Embryonic facial prominence (tissue), 1 donor: Measurements from ENCODE around the gene MAPK4.
"Not testable (repeated sequence)": the region's sequence is repeated elsewhere in the genome, so short reads cannot be mapped to it uniquely, and the experiment has no call there.

ENCODE experiments used
- DNase-seq: peaks from one replicate; pipeline ENCODE4 v3.0.0-alpha.2; 2016; ENCODE audit errors: extremely low spot score

The MAPK4 gene

DNA sequence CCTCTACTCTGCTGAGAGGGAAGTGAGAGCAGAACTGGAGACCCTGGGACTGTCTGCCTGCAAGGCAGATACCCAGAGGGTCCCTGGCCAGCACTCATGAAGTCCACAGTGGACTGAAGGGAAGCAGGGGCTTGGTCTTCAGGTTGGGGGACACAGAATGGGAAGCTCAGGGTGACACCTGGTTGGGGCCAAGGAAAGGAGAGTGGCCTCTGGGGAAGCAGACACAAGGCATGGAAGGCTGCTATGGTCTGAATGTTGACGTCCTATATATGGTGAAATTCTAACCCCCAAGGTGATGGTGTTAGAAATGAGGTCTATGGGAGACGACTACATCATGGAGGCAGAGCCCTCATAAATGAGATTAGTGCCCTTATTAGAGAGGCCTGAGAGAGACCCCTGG is 190.7 kb downstream of the MAPK4 start:
- DNase-seq = no peak

DNA sequence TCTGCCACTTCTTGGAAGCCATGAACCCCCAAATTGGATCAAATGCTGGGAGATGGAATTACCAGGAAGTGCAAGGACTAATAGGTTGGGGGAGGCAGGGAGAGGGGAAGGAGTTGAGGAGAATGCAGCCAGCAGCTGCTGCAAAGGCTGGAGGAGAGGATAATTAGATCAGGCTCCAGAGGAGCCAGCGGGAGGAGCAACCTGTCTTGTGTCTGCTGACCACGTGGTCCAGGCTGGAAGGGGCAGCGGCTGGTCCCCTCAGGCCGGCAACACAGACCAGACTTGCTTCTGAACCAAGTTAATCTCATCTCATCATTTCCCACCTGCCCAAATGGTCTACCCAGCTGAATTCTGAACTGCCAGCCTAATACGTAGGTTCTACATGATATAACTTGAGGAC is 191.6 kb downstream of the MAPK4 start:
- DNase-seq = no peak

DNA sequence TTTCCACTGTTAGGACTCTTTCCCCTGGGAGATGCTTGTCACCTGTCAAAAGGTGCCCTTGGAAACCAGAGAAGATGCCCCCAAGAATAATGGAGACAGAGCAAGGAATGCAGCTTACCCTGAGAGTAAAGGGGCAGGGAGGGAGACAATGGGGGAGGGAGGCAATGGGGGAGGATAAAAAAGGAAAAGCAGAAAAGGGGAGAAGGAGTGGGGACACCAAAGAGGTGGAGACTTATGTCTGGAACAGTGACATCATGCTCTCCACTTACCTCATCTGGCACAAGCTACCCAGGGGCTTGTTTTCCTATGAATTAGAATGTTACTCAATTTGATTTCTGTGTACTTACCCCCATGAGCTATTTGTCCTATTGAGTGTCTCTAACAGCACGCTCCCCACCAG is 192.1 kb downstream of the MAPK4 start:
- DNase-seq = no peak

DNA sequence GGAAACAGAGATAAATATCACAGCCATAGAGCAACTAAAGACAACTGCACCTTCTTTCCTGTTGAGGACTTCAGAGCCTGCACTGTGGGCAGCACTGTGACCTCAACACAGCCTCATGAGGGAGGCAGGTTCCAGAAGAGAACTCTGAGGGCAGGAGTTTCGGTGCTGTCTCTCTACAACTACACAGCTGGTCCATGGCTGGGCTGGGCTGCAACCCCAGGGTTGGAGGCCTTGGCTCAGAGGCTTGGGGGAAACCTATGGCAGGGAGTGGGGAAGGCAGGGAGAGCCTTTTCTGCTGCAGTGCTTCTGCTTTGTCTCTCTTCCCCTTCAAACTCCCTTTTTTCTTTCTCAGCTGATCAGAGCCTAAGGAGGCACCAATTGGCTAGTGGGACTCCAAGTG is 193.4 kb downstream of the MAPK4 start:
- no peak for DNase-seq

DNA sequence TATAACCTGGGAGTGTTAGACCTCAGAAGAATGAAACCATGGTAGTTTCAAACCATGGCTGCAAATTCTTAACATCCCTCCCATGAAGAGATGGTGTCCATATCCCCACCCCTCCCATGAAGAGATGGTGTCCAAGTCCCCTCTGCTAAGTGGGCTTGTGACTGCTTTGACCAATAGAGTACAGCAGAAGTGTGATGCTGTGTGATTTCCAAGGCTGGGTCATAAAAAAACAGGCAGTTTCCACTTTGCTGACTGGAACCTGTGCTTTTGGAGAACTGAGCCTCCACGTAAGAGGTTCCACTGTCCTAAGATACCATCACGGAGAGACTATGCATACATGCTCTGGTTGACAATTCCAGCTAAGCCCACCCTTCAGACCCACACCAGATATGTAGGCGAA is 194.4 kb downstream of the MAPK4 start:
- no peak for DNase-seq

DNA sequence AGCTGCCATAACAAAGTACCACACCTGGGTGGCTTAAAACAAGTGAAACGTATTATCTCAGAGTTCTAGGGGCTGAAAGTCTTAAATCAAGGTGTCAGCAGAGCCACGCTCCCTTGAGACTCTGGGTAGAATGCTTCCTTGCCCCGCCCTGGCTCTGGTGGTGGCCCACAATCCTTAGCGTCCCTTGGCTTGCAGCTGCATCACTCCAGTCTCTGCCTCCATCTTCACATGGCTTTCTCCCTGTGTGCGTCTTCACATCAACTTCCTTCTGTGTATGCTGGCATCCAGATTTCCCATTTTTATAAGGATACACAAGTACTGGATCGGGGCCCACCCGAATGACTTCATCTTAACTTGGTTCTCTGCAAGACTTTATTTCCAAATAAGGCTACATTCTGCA is 197.5 kb downstream of the MAPK4 start:
- no peak for DNase-seq

DNA sequence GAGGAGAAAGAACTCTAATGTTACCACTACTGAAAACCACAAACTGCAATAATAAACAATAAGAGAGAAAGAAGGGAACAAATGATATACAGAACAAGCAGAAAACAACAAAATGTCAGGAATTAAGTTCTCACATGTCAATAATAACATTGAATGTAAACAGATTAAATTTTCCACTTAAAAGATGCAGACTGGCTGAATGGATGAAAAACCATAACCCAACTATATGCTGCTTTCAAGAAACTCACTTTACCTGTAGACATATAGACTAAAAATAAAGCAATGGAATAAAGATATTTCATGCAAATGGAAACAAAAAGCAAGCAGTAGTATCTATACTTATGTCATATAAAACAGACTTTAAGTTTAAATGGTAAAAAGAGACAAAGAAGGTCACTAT is 209.6 kb downstream of the MAPK4 start:
- DNase-seq = no peak

DNA sequence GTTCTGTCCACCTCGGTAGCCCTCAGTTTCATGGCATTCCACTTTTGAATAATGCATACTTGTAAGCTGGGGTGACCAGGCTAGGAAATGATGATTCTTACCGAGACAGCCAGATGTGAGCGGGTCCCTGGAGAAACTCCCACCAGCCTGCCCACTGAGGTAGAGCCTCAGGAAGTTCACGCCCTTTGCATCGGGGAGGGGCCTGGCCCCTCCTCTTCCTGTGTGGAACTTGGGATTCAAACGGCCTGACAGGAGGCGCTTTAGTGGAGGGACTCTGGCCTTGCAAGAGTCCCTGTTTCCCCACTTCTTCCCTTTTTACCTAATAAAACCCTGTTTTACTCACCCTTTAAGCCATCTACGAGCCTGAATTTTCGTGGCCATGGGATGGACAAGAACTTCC is 215.3 kb downstream of the MAPK4 start:
- no peak for DNase-seq

DNA sequence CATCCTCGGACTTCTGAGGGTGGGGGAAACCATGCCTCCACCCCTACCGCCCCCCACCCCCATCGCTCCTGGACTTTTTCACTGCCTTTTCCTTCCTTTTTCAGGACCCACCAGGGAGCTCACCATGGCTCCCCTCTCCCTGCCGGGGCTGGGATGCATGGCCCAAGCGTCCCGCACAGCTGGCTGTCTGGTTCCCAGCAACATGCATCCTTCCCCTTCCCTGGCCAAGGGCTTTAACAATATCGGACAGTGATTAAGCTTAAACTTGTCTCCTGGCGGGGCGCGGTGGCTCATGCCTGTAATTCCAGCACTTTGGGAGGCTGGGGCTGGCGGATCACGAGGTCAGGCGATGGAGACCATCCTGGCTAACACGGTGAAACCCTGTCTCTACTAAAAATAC is 215.8 kb downstream of the MAPK4 start:
- no peak for DNase-seq

DNA sequence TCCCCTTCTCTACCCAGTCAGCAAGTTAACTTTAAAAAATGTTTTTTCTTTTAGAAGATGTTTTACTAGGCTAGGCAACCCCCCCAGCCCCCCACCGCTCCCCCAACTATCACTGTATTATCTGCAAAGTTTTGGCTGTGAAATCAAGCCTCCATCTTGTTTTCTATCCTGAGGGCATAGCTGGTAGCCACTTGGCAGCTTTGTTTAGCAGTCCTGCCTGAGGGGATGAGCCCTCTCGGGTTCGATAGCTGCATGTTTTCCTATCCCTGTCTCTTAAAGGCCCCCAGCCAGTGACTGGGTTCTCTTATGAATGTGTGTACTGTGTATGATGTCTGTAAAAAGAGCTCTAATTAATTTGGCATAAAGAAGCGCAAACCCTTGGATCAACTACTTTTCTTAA is 216.5 kb downstream of the MAPK4 start:
- no peak for DNase-seq

DNA sequence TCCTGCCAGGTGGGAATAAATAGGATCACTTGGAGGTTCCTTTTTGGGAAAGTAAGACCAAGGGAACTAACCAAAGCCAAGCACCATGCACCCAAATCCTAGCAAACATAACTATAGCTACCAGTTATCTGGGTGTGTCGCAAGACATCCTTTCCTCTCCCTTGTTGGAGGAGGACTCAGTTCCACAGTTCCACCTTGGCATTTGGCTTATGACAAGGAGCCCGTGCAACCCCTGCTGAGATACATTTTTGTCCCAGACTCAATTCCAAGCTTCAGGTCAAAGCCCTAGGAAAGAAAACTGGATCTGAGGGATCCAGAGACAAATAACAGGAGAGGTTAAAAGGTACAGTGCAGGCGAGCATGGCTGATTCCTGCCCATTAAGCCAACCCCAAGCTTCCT is 219.1 kb downstream of the MAPK4 start:
- not testable (repeated sequence) for DNase-seq
